Mononuclear cell (primary cell): ENCODE measurements around the gene TSHZ3. TPM values are rescaled to one million over a fixed set of nuclear protein-coding genes. Genes with fewer than 3 reads are reported as not detected.

Experiments used
- H3K27me3 ChIP-seq: 2 replicates; pipeline ENCODE4 v1.6.0; 2011; ENCODE audit warnings: low read length, control low read depth; ENCODE audit not compliant: insufficient read depth
- H3K4me1 ChIP-seq: 2 replicates; pipeline ENCODE4 v1.5.1; 2011; ENCODE audit warnings: mild to moderate bottlenecking, low read length, control low read depth; ENCODE audit not compliant: insufficient read depth
- H3K4me3 ChIP-seq: 2 replicates; pipeline ENCODE4 v1.5.1; 2011; ENCODE audit warnings: mild to moderate bottlenecking, low read length, moderate library complexity
- H3K9me3 ChIP-seq: 2 replicates; pipeline ENCODE4 v1.5.1; 2011; ENCODE audit warnings: low read depth, mild to moderate bottlenecking, control low read depth, low read length
- total RNA-seq: library from RNA; depleted of rRNA; stranded (reverse); fragments of >200 nt; gene quantifications from one replicate; pipeline ENCODE4 v1.2.3, GENCODE V29; 2012

The TSHZ3 gene
- total RNA-seq, 1 donor = 1.9 TPM

GRCh38 chr19:31361728-31362127 is 12.5 kb upstream of the TSHZ3 start:
- H3K4me3 ChIP-seq = no peak overlapping the region
- H3K4me1 ChIP-seq = peaks cover 3% of the 10 kb centered on the region
- H3K9me3 ChIP-seq = no peaks in the 10 kb centered on the region
- peaks cover 19% of the 10 kb centered on the region for H3K27me3 ChIP-seq

- Histone ChIP-seq H3K27me3 (peaks cover 64% of the 10 kb centered on the region), H3K9me3 (no peaks in the 10 kb centered on the region), H3K4me3 (no peak overlapping the region), H3K4me1 (peaks cover 16% of the 10 kb centered on the region)
These were observed 8.1 kb upstream of the TSHZ3 start for GRCh38 chr19:31357315-31357673.

DNA sequence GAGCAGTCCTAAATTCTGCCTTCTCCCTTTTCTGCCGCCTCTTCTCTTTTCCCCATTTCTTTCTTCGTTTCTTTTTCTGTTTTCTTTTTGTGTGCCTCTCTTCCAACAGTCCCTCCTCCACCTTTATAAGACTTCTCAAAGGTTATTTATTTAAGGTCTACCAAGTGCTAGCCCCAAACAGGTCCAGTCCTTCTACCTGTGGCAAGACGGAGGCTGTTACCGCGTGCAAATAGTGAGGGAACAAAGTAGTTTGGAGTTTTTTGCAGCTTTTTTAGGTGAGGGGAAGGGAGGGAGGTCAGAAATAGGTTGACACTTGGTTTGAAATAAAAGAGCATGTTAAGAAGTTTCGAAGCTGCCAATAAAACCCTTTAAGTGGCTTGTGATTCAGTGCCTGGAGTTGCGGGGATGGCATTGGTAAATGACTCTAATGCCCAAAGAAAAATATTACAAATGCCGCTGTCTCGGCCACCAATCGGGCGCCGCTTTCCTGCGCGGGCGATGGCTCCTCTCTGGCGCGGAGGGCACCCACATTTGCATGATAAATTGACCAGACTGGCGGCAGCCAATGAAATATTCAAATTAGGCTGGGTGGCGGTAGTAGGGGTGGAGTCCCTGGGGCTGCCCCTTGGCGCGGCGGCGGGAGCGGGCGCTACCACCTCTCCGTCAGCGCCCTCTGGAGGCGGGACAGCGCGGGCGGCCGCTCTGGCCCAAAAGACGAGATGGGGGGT is 7.5 kb upstream of the TSHZ3 start:
- H3K4me3 ChIP-seq = no peak overlapping the region
- peaks cover 69% of the 10 kb centered on the region for H3K27me3 ChIP-seq
- no peaks in the 10 kb centered on the region for H3K9me3 ChIP-seq
- H3K4me1 ChIP-seq = peaks cover 21% of the 10 kb centered on the region

DNA sequence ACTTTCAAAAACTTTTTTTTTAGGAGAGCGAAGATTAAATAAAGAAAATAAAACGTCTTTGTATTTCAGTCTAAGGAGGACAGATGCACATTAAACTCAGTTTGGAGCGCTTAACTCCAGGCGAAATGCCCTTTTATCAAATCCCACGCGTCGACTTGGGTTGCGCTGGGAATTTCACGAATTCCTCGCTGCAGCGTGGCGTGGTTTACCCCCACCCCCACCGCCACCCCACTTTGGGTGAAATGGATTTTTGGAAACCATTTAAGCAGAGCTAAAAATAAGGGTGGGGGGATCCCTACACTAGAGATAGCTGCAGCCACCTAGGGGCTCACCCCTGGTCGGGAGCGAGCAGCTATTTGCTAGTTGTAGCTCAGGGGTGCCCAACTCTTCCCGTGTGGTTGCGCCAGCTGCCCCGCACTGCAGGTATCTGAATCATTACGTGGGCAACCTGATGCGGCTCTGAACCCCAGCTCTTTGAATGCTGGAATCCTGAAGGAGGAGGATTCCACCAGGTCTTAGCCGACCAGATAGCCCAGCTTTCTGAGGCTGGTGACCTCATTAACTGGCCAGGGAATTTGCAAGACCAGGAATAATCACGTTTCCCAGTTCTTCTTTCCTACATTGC is 6.5 kb upstream of the TSHZ3 start:
- no peaks in the 10 kb centered on the region for H3K9me3 ChIP-seq
- H3K4me3 ChIP-seq = no peak overlapping the region
- H3K4me1 ChIP-seq = peaks cover 30% of the 10 kb centered on the region
- peaks cover 77% of the 10 kb centered on the region for H3K27me3 ChIP-seq

DNA sequence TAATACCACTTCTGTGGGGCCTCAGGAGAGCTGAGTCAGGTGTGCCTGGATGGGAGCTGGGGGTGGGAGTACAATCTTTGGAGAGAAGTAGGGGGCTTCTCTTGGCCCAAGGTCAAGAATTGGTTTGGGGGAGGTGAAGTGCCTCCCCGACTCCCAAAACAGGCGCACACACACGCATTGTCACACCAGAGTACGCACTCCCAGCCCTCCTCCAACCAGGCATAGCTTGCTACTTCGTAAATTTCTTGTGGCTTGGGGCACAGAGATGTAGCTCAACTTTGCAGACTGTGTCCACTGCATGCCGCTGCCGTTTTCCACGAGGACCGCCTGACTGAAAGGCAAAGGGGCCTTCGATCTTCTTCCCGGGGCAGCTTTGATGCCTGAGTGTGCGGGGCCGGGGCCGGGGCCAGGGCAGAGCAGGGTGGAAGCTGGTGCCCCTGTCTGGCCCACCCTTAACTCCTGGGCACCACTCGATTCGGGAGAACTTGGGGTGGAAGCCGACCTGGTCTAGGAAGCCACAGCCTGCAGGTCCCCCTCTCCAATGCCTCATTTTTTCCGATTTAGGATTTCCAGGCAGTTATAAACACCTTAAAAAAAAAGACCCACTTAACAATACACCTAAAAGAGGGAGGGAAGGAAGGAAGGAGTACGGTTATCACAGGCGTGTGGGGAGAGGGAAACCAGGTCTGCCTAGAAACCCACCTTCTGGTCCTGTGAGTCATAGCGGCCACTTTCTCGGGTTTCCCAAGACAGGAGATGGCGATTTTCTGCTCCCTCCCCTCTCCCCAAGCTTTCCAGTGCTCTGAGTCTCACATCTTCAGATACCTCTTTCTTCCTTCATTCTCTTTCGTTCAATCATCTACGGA is 5.8 kb upstream of the TSHZ3 start:
- Histone ChIP-seq H3K27me3 (peaks cover 77% of the 10 kb centered on the region), H3K9me3 (no peaks in the 10 kb centered on the region), H3K4me1 (peaks cover 30% of the 10 kb centered on the region), H3K4me3 (no peak overlapping the region)

DNA sequence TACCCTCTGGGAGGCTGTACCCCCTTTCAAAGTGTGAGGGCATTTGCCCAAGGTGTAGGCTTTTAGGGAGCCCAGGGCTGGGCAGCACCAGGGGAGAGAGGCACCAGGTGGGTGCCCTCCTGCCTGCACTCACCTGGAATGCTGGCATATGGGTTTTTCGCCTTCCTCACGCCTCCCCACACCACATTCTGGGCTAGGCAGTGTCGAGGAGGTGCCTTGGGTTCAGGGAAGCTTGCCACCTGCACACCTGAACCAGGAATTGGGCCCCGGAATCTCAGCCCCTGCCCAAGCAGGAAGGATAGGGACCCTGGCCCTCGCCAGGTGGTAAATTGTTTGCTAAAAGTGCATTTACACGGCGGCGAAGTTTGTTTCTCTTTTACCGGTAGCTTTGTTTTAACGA is 5.1 kb upstream of the TSHZ3 start:
- peaks cover 30% of the 10 kb centered on the region for H3K4me1 ChIP-seq
- no peak overlapping the region for H3K4me3 ChIP-seq
- H3K9me3 ChIP-seq = no peaks in the 10 kb centered on the region
- peaks cover 77% of the 10 kb centered on the region for H3K27me3 ChIP-seq

DNA sequence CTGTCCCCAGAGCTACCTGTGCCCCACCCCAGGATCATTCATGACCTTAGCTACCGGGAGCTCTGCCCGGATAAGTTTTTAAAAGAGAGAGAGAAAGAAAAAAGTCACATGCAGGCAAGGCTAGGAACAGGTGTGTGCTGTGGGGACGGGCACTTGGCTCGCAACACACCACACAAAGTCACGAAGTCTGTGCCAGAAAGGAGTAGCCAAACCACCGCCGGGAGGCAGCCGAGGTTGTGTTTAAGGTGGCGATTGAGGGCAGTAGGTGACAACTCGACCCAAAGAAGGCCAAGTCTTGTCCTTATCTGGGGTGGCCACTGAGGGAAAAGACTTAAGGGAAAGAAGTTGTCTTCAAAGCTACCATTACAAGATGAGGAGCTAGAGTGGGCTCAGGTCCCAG is 4.6 kb upstream of the TSHZ3 start:
- Histone ChIP-seq H3K27me3 (peaks cover 76% of the 10 kb centered on the region), H3K9me3 (no peaks in the 10 kb centered on the region), H3K4me1 (peaks cover 30% of the 10 kb centered on the region), H3K4me3 (no peak overlapping the region)

DNA sequence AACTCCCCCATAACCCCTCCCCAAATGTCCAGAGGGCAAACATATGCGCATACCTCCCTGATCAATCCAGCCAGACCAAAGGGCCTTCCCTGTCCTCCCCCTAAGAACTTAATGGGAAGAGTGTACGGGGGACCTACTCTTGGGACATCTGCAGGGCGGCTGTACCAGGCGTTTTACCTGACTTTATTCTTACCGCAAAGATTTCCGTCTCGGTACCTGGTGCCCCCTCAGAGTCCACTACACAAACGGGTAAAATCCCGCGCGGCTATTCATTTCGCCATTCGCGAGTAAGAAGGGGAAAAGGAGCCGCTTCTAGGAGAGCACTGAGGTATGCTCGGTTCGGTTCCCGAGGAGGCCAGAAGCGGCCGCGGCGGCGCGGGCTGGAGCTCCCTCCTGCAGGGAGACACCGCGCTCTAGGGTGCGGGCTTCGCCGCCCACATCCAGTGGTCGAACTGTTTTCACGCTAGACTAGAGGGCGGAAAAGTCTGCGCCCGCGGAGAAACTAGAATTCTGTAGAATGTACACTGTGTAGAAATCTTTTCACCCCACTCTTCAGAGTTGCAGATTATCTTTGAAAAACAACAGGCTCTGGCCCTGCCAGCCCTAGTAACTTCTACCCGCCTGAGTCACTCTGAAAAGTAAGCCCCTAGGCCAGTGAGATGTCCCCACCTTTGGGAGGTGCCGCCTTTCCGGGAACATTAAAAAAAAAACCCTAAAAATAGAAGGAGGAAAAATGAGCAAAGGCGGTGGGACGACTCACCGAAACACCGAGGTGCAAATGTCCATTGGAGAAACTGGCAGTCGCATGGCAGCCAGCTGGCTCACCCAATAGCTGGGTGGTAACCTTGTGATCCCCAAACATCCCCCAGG is 3.8 kb upstream of the TSHZ3 start:
- Histone ChIP-seq H3K27me3 (peaks cover 72% of the 10 kb centered on the region), H3K4me1 (peaks cover 37% of the 10 kb centered on the region), H3K9me3 (no peaks in the 10 kb centered on the region), H3K4me3 (no peak overlapping the region)

DNA sequence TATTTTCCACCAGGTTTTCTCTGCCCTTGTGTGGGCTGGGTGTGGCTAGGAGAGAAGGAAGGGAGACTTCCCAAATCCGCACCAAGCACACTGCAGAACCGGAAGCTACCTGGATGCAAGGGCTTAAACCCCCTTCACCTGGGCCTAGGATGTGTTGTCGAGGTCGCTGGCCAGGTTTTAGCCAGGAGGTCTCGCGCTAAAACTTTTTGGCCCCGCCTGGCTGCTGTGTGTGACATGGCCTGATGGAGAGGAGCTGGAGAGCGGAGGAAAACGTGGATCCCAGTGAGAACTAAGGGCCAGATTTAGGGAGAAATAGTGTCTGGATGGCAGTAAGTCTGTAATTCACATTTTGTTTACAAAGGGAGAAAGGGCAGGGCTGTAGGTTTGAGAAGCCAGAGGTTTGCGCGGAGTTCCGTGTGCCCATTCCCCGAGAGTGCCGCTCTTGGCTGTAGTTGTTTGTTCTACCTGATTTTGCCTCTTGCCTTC is 3.1 kb upstream of the TSHZ3 start:
- peaks cover 72% of the 10 kb centered on the region for H3K27me3 ChIP-seq
- no peaks in the 10 kb centered on the region for H3K9me3 ChIP-seq
- no peak overlapping the region for H3K4me3 ChIP-seq
- H3K4me1 ChIP-seq = peaks cover 44% of the 10 kb centered on the region

- Histone ChIP-seq H3K4me1 (peaks cover 42% of the 10 kb centered on the region), H3K9me3 (no peaks in the 10 kb centered on the region), H3K27me3 (peaks cover 74% of the 10 kb centered on the region), H3K4me3 (no peak overlapping the region)
These were observed 2.6 kb upstream of the TSHZ3 start for GRCh38 chr19:31351855-31352195.

DNA sequence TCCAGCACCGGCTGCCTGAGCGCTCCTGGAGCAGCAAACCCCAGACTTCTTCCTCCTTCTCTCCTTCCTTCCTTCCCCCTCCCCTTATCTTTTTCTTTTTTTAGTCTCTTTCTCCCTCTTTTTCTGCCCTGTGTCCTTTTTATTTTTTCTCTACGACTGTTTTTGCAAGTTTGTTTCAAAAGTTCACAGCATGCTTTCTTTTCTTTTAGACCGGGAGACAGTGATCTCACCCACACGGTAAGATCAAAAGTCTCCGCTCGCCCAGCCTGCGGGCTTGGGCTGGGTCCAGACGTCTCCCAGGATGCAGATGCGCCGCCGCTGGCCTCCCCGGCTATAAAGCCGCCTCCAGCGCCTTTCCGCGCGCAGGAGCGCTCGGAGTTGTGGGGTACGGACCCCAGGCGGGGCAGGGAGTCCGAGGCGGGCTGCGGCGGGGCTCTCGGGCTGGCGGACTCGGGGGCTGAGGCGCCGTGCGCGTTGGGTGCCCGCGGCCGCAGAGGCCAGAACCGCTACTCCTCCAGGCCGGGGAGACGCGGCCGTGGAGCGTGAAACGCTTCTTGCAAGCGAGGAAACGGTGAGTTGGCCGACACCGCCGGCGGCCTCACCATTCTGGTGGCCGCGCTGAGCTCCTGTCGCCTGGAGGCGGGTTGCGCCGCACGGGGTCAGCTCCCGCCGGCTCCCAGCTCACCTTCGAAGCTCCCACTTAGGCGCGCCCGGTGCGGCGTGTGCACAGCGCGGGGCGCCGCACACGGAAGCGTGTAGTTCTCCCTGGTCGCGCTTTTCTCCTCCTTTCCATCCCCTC is 2.0 kb upstream of the TSHZ3 start:
- Histone ChIP-seq H3K4me3 (peak overlapping the region; percentile 41), H3K27me3 (peaks cover 74% of the 10 kb centered on the region), H3K4me1 (peaks cover 38% of the 10 kb centered on the region), H3K9me3 (no peaks in the 10 kb centered on the region)

GRCh38 chr19:31350693-31351055 is 1.4 kb upstream of the TSHZ3 start:
- Histone ChIP-seq H3K9me3 (no peaks in the 10 kb centered on the region), H3K27me3 (peaks cover 74% of the 10 kb centered on the region), H3K4me3 (peak overlapping the region; percentile 48), H3K4me1 (peaks cover 38% of the 10 kb centered on the region)

GRCh38 chr19:31350033-31350692 is 927 bp upstream of the TSHZ3 start:
- H3K9me3 ChIP-seq = no peaks in the 10 kb centered on the region
- peak overlapping the region; percentile 48 for H3K4me3 ChIP-seq
- peaks cover 70% of the 10 kb centered on the region for H3K27me3 ChIP-seq
- peaks cover 38% of the 10 kb centered on the region for H3K4me1 ChIP-seq
